SK-MEL-5 (cell line): Measurements from ENCODE around the gene SLC49A3. TPM values are rescaled to one million over a fixed set of nuclear protein-coding genes. Genes with fewer than 3 reads are reported as not detected.

ENCODE experiments used
- DNase-seq: peaks from one replicate; pipeline ENCODE4 v3.0.0-alpha.2; 2016; ENCODE audit warnings: low read depth, low spot score
- in situ Hi-C: cut with HindIII; loops from 2 replicates; pipeline ENCODE4 v1.10.0; 2016; ENCODE audit warnings: low sequenced_read_pairs, high pct_unique_total_duplicates, low pct_unique_long_range_greater_than_20kb
- total RNA-seq: library from RNA; depleted of rRNA; stranded (reverse); fragments of >200 nt; shearing (Covaris generic); gene quantifications from 2 replicates; pipeline ENCODE4 v1.2.3, GENCODE V29; 2014

Gene SLC49A3
- total RNA-seq, 1 experiment from 2014 or later = not detected

DNA sequence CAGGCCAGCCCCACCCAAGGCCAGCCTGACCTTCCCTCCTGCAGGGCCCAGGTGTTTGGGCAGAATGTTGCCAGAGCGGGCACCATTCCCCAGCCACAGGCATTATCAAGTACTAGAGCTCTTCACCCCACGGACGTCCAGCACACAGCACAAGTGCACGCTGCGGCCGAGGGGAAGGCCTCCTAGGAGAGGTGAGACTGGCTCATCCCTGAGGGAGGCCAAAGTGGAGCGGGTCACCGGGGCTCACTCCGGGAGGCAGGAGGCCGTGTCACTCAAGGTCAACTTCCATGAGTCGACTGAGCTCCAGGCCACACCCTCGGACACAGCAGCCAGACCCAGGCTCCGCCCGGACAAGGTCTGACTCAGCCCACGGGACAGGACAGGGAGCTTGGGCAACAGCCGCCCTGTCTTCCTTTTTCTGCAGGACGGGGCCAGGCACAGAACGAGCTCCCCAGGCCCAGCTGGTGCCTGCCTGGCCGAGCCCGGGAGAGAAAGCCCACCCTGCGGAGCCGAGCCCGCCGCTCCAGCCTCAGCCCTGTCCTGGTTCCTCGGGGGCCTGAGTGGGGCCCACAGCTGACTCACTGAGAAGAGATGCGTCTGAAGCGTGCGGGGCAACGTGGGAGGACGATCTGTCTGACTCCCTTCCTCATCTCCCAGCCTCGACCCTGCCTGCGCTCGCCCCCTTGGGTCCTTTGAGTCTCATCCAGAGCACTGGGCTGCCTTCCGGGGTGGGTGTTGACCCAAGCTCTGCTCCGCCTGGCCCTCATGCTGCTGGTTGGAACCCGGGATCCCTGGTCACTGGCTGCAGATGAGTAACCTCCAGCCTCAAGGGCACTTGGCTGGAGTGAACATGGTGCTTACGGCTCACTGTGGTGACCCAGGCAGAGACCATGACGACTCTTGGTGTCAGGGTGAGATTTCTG, 1.6 kb downstream of the SLC49A3 start:
- in situ Hi-C loops = no loop called here
- DNase-seq = no peak

DNA sequence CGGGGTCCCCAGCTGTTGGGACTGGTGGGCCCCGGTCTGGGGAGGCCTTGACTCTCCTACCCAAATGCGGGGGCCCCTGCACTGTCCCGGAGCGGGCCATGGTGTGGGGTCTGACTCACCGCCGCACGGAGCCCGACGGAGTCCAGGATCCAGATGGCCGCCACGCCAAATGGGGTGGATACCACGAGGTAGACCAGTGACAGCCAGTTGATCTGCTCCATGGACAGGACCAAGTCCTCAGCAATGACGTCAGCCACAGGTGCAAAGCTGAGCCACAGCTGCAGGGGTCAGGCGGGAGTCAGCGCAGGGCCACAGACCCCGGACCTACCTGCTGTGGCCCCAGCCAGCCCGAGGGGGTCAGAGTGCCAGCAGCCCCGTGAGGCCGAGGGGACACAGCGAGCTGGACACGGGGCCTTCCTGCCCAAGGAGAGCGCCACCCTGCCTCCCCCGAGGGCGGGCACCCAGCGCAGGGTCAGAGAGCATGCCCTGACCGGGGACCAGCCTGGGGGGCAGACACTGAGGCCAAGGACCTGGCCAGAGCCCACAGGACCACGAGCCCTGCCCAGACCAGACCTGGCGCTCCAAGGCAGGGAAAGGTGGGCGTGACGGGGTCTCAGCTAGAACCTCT, 2.4 kb downstream of the SLC49A3 start:
- no peak for DNase-seq

DNA sequence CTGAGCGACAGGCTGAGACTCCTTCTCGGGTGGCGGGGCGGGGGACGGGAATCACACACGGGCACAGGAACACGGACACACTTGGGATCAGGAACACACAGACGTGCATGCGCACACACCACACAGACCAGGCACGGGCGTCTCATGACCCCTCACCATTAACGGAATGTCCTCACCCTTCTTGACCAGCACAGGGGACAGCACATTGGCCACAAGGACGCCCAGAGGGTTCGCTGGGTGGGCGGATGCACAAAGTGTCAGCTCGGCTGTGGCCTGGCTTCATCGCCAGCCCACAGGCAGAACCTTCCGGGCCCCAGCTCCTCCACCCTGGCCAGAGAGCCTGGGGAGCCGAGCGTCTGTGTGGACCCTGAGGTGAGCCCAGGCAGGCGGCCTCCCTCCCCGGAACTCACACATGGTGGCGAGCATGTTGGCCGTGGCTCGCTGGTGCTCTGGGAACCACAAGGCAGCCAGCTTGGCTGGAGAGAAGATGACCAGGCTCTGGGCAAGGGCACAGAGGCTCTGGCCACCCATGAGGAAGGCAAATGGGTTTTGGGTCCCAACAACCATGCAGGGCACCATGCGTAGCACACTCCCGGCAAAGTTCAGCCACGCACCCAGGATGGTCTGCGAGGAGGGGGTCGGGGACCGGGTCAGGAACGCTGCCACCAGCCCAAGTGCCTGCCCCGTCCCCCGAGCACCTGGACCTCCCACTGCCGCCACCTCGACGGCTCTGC, 3.1 kb downstream of the SLC49A3 start:
- in situ Hi-C loops = no loop called here
- DNase-seq = no peak

More for the DNA sequence above, 2.4 kb downstream of the SLC49A3 start:
- in situ Hi-C loops = no loop called here

DNA sequence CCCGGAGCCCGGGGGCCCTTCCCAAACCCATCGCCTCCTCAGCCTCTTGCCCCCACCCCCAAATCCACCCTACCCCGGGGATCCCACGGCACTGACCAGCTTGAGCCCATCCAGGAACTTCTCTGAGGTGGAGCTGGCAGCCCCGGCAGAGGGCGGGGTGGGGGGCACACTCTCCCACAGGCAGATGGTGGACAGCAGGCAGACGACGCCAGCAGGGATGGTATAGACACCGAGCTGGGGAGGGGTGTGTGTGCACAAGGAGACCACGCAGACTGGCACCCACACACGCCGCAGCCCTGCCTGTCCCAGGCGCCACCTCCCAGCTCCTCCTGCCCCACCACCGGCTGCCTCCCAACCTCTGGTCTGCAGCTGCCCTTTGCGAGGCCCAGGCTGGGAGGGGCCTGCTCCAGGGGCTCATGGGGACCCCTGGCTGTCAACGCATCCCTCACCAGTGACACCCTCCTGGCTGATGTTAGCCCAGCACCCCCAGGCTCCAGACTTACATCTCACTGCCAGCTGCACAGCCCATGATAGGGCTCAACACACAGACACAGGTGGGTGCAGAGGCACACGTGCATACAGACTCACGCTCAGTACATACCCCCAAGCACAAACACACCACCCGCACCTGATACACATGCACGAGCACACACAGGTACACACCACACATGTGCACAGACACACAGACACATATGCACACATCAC, 4.2 kb downstream of the SLC49A3 start:
- DNase-seq = no peak

DNA sequence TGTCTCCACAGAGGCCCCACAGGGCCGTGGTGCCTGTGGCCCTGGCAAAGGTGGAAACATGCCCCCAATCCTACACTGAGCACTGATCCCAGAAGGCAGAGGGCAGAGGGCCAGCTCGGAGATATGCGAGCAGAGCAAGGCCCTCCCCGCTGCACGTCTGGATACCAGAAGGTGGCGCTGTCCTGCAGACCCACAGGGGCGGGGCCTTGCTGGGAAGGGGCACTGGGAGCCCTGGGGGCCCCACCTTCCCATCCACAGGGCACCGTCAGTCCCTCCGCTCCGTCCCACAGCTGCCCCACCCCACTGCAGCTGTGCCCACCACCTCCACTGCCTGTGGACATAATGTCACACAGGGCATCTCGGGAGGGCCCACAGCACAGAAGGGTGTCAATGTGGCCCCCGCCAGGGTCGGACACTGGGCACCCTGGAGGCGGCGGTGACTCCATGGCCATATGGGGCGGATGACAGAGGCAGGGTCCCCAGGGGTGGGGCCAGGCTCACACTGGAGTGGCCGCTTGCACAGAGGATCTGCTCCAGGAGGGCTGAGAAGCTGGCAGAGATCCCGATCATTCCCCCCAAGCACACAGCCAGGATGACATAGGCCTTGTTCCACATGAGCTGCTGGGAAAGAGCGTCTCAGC, 4.8 kb downstream of the SLC49A3 start:
- in situ Hi-C loops = no loop called here
- peak; percentile 54 for DNase-seq

More for the DNA sequence above, 4.2 kb downstream of the SLC49A3 start:
- in situ Hi-C loops = no loop called here

DNA sequence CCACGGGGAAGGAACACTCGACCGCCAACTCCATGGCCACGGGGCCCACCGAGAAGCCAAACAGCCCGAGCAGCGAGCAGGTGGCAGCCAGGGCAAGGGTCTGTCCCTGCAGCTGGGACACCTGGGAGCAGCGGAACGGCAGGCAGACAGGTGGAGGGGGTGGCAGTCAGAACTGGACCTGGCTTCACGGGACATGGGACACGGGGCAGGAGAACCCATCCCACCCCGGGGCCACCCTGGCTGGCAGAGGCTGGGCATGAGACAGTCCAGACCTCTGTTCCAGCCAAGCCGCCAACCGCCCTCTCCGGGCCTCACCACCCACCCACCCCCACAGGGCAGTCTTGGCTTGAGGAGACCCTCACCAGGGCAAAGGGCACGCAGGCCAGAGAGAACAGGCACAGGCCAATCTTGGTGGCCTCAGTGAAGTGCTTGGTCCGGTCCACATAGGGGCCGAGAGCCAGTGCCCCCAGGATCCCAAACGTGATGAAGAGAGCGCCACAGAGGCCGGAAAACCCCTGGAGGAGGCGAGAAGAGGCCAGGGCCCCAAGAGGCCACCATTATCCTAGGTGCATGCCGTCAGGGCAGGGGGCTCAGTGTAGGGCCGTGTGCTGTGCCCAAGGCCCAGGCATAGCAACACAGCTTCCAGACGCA, 5.6 kb downstream of the SLC49A3 start:
- in situ Hi-C loops = no loop called here

DNA sequence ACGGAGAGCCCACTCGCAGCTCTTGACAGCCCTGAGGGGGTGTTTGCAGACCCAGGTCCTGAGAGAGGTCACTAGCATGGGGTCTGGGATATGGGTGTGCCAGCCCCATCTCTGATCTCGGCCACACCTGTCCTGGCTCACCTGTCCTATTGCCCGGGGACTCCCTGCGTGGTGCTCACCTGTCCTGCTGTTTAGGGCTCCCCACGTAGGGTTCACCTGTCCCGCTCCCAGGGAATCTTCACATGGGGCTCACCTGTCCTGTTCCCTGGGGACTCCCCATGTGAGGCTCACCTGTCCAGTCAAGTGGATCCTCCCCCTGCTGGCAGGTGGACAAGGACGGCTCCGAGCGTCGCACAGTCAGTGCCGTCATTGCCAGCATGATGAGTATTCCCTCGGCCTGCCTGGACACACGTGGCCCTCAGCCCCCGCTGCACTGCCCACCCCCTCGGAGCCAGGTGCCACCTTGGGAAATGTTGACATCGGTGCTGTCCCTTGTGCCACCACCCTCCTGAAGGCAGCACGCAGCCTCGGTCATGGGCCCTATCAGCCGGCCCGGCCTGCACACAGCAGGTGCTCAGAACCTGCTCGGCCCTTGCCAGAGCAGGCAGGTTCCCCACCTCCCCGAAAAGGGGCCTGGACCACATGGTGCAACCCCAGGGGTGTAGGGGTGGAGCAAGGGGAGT, 6.3 kb downstream of the SLC49A3 start:
- in situ Hi-C loops = no loop called here
- DNase-seq = no peak

More for the DNA sequence above, 5.6 kb downstream of the SLC49A3 start:
- no peak for DNase-seq

DNA sequence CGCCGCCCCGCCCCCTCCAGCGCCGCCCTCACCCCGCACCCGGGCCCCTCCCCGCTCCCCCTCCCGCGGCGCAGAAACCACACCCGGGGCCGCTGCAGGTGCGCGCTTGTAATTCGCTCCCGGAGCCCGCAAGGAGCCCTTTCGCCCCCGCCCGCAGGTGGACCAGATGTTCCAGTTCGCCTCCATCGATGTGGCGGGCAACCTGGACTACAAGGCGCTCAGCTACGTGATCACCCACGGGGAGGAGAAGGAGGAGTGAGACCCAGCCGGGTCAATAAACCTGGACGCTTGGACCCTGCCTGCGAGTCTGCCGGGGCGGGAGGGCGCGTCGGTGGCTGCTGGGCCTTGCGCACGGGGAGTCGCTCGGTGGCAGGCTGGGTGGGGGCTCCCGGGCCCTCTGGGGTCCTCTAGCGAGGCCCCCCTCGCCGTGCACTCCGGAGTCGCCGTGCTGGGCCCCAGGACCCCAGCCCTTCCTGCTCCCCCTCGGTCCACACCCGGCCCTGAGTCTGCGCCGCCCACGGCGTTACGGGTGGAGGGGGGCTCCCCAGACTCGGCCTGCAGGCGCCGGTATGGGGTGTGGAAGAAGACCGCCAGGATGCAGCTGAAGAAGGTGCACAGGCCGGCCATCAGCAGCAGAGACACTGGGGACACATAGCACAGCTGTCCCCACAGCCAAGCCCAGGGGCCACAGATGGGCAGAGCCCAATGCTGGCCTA, 7.1 kb downstream of the SLC49A3 start:
- in situ Hi-C loops = no loop called here
- DNase-seq = no peak

DNA sequence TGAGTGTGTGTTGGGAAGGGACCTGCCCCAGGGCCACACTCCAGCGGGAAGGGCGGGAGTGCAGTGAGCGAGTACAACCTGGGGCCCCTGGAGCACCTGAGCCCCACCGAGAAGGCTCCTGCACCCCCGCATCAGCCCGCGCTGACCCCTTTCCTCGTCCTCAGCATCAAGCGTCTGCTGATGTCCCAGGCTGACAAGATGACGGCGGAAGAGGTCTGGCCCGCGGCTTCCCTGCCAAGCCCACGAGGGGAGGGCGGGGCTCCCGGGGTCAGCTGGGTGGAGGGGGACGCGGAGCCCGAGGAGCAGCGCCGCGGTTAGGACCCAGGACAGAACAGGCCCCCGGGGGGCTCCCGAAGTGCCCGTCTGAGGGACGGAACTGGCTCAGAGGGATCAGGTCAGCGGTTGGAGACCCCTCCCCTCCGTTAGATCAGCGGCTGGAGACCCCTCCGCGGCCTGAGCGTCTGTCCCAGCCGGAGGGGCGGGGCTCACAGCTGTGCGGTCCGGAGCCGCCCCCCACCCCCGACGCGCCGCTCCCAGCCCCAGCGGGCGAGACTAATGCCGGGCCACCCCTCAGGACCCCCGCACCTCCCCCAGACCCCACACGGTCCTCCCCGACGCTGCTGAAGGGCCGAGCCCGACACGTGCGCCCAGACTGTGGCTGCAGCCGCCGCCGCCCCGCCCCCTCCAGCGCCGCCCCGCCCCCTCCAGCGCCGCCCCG, 7.9 kb downstream of the SLC49A3 start:
- peak; percentile 38 for DNase-seq
- in situ Hi-C loops = no loop called here

DNA sequence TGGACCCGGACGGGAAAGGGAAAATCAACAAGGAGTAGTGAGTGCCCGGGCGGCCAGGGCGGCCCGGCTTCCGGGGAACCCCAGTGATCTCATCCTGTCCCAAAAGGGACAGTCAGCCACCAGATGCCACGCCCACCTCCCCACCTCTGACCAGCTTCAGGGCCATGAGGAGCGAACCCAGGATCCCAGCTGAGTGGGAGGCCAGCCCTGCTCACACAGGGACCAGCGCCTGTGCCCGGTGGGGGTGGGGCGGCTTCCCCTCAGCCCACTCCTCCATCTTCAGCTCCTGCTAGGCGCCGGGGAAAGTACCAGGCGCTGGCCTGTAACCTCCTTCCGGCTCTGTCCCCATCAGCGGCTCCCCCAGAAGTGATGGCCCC, 8.4 kb downstream of the SLC49A3 start:
- in situ Hi-C loops = no loop called here
- no peak for DNase-seq

DNA sequence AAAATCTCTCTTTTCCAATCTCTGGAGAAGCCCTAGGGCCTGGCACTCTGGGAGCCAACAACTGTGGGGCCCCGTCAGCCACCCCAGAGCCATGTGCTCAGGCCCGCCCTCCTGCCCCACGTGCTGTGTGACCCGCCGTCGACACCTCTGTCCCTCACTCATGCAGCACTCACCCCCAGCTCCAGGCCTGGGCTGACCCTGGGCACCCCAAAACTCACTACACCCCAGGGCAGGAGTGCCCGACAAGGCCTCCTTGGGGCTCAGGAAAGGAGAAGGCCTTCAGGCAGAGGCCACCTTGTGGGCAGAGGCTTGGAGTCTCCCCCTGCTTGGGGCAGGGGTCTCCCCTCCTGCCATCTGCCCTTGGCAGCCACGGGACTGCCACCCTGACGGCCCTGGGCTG, 8.9 kb downstream of the SLC49A3 start:
- in situ Hi-C loops = no loop called here
- DNase-seq = no peak

DNA sequence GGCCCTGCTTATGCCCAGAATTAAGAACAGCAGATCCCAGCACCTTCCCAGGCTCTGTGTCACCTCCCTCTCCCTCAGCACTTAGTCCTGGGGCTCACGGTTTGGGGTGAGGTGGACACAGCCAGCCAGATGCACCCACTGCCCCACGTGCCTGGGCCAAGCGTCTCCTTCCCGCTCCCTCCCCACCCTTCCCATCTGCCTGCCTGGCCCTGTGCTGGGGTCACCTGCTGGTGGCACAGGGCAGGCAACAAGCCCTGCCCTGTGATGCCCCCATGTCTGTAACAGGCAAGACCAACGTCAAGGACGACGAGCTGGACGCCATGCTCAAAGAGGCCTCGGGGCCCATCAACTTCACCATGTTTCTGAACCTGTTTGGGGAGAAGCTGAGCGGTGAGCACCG, 9.3 kb downstream of the SLC49A3 start:
- DNase-seq = no peak
- in situ Hi-C loops = no loop called here

DNA sequence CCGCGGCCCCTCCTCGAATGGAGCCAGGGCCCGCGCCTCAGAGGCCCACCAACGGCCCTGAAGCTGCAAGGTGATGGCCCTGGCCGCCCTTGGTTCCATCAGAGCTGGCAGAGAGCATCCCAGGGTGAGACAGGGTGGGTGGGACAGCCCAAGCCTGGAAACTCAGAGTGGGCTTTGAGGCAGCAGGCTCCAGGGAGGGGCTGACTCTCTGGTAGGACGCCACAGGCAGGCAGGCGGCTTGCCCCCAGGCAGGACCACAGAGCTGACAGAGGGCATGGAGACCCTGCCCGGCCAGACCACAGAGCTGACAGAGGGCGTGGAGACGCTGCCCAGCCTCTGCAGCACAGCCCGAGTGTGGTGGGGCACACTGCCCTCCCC, 9.9 kb downstream of the SLC49A3 start:
- in situ Hi-C loops = no loop called here
- no peak for DNase-seq

DNA sequence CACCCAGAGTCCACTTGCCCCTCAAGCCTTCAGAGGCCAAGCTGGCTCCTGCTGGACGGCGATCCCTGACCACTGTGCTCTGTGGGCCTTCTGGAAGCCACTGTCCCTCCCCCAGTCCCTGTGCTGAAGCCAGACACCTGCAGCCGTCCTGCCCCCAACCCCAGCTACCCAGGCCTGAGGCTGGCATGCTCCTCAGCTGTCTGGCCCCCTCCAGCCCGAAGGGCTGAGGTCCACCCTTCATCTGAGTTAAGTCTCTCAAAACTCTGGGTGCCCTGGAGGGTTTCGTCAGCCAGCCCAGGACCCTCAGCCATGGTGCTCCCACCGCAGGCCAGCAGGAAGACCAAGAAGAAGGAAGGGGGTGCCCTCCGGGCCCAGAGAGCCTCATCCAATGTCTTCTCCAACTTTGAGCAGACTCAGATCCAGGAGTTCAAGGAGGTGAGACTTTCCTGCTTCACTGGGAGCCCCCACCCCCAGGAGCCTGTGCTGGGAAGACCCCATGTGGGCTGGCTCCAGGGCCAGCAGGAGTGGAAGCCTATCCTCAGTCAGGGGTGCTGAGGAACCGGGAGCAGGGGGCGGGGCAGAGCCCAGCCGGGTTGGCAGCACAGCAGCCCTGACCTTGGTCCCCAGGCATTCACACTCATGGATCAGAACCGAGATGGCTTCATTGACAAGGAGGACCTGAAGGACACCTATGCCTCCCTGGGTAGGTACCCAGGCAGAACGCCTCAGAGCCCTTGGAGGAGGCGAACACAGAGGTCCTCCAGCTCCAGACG, 10.4 kb downstream of the SLC49A3 start:
- in situ Hi-C loops = no loop called here
- DNase-seq = no peak
